ENCODE results near the gene PAOX. TPM values are rescaled to one million over a fixed set of nuclear protein-coding genes. Genes with fewer than 3 reads are reported as not detected.

The PAOX gene
- total and polyA plus RNA-seq, 9 of the 15 experiments (the other 6 are each of a cell fraction or from before 2014, with no cell fraction given), result 0.80 to 6.4 (median 2.6) TPM

DNA sequence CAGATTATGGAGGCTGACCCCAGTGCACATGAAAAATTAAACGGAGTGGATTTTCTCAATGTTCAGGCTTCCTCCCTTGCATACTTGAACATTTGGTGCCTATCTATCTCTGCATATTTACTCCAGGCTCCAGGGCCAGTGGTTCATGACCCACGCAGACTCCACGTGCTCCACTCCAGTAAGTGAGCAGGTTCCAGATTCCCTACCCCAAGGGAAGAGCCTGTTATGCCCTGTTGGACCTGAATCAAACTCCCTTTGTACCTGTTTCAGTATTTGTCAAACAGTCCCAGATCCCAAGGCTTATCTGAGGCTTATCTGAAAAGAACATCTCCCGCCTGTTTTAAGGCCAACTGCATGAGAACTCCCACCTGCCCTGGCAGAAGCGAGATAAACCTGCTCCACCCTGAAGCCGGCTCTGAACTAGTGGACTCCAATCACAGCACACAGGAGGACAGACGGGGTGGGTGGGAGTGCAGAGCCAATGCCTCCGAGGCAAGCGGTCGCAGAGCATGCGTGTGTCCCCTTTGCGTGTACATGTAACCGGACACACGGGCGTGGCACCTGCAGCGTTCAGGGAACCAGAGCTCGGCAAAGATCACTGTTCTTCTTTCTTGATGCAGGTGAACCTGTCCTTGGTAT is 19.0 kb upstream of the PAOX start (continued):
- no peak for TF ChIP-seq ZBED1 (IDR thresholded peaks at IDR 0.05)
- TF ChIP-seq ZNF263 (CRISPR knock-in tag; IDR thresholded peaks at IDR 0.05; ENCODE audit: borderline replicate concordance), result 0 out of 2 replicates have a peak, but pooled peaks have one; percentile 28
- TF ChIP-seq, protein P1, sequence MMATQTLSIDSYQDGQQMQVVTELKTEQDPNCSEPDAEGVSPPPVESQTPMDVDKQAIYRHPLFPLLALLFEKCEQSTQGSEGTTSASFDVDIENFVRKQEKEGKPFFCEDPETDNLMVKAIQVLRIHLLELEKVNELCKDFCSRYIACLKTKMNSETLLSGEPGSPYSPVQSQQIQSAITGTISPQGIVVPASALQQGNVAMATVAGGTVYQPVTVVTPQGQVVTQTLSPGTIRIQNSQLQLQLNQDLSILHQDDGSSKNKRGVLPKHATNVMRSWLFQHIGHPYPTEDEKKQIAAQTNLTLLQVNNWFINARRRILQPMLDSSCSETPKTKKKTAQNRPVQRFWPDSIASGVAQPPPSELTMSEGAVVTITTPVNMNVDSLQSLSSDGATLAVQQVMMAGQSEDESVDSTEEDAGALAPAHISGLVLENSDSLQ (IDR thresholded peaks at IDR 0.05), result no peak
- TF ChIP-seq RUNX1 (IDR thresholded peaks at IDR 0.05; ENCODE audit: low read depth), result no peak
- TF ChIP-seq JUND (IDR thresholded peaks at IDR 0.05; ENCODE audit: borderline replicate concordance, low read depth, low read length), result 0 out of 2 replicates have a peak, but pooled peaks have one; percentile 1
- TF ChIP-seq JUND (tag; IDR thresholded peaks at IDR 0.05; ENCODE audit: borderline replicate concordance, low read depth, low read length), result no peak
- TF ChIP-seq, protein P2, sequence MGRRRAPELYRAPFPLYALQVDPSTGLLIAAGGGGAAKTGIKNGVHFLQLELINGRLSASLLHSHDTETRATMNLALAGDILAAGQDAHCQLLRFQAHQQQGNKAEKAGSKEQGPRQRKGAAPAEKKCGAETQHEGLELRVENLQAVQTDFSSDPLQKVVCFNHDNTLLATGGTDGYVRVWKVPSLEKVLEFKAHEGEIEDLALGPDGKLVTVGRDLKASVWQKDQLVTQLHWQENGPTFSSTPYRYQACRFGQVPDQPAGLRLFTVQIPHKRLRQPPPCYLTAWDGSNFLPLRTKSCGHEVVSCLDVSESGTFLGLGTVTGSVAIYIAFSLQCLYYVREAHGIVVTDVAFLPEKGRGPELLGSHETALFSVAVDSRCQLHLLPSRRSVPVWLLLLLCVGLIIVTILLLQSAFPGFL (CRISPR knock-in tag; IDR thresholded peaks at IDR 0.05), result no peak
- no peak for TF ChIP-seq SAFB (IDR thresholded peaks at IDR 0.05; ENCODE audit: borderline replicate concordance, low read depth, low read length)
- TF ChIP-seq RBFOX2 (IDR thresholded peaks at IDR 0.05; ENCODE audit: low read depth, low read length), result no peak
- TF ChIP-seq, protein P3, sequence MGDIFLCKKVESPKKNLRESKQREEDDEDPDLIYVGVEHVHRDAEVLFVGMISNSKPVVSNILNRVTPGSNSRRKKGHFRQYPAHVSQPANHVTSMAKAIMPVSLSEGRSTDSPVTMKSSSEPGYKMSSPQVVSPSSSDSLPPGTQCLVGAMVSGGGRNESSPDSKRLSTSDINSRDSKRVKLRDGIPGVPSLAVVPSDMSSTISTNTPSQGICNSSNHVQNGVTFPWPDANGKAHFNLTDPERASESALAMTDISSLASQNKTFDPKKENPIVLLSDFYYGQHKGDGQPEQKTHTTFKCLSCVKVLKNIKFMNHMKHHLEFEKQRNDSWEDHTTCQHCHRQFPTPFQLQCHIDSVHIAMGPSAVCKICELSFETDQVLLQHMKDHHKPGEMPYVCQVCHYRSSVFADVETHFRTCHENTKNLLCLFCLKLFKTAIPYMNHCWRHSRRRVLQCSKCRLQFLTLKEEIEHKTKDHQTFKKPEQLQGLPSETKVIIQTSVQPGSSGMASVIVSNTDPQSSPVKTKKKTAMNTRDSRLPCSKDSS (IDR thresholded peaks at IDR 0.05; ENCODE audit: low read depth, partially characterized antibody), result no peak
- no peak for TF ChIP-seq GABPB1 (CRISPR knock-in tag; IDR thresholded peaks at IDR 0.05)
- no peak for TF ChIP-seq GTF2F1 (IDR thresholded peaks at IDR 0.05; ENCODE audit: low read depth, low read length)
- TF ChIP-seq RBM17 (IDR thresholded peaks at IDR 0.05; ENCODE audit: borderline replicate concordance, low read depth, low read length), result no peak
- TF ChIP-seq, protein P4, sequence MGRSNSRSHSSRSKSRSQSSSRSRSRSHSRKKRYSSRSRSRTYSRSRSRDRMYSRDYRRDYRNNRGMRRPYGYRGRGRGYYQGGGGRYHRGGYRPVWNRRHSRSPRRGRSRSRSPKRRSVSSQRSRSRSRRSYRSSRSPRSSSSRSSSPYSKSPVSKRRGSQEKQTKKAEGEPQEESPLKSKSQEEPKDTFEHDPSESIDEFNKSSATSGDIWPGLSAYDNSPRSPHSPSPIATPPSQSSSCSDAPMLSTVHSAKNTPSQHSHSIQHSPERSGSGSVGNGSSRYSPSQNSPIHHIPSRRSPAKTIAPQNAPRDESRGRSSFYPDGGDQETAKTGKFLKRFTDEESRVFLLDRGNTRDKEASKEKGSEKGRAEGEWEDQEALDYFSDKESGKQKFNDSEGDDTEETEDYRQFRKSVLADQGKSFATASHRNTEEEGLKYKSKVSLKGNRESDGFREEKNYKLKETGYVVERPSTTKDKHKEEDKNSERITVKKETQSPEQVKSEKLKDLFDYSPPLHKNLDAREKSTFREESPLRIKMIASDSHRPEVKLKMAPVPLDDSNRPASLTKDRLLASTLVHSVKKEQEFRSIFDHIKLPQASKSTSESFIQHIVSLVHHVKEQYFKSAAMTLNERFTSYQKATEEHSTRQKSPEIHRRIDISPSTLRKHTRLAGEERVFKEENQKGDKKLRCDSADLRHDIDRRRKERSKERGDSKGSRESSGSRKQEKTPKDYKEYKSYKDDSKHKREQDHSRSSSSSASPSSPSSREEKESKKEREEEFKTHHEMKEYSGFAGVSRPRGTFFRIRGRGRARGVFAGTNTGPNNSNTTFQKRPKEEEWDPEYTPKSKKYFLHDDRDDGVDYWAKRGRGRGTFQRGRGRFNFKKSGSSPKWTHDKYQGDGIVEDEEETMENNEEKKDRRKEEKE (IDR thresholded peaks at IDR 0.05; ENCODE audit: borderline replicate concordance in 1 of 2, control insufficient read depth in 1 of 2, low read depth in 2 of 2, low read length in 1 of 2), result no peak
- peak; percentile 26; the same call in 1 of the 2 replicates for TF ChIP-seq FOXM1 (IDR thresholded peaks at IDR 0.05; ENCODE audit: low read depth)
- no peak for TF ChIP-seq FOXM1 (CRISPR knock-in tag; IDR thresholded peaks at IDR 0.05; ENCODE audit: low read depth)
- no peak for TF ChIP-seq CC2D1A (IDR thresholded peaks at IDR 0.05)
- TF ChIP-seq, protein P5, sequence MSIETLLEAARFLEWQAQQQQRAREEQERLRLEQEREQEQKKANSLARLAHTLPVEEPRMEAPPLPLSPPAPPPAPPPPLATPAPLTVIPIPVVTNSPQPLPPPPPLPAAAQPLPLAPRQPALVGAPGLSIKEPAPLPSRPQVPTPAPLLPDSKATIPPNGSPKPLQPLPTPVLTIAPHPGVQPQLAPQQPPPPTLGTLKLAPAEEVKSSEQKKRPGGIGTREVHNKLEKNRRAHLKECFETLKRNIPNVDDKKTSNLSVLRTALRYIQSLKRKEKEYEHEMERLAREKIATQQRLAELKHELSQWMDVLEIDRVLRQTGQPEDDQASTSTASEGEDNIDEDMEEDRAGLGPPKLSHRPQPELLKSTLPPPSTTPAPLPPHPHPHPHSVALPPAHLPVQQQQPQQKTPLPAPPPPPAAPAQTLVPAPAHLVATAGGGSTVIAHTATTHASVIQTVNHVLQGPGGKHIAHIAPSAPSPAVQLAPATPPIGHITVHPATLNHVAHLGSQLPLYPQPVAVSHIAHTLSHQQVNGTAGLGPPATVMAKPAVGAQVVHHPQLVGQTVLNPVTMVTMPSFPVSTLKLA (conservative IDR thresholded peaks at IDR 0.05), result peak; percentile 60 to 82
- TF ChIP-seq FUS (optimal IDR thresholded peaks at IDR 0.05; ENCODE audit: low read depth, low read length), result no peak
- peak; percentile 65; the same call in 1 of the 2 replicates for TF ChIP-seq CTBP1 (IDR thresholded peaks at IDR 0.05; ENCODE audit: borderline replicate concordance)

All from K562 (cell line).